Lower leg skin (tissue), 4 donors: ENCODE data around the gene S100A7A. TPM values are rescaled to one million over a fixed set of nuclear protein-coding genes. Genes with fewer than 3 reads are reported as not detected.
A peak's percentile ranks its signal among the peaks of the same experiment; 100 is the strongest.

Experiments
- DNase-seq, 2 donors: peaks; one replicate each; pipeline ENCODE4 v3.0.0-alpha.2; 2019; ENCODE audit warnings: low spot score in 2 of 2
- H3K4me3 ChIP-seq: fragments of 200-600 bp; sonication (generic); 2 replicates; pipeline ENCODE4 v1.5.1; 2017; ENCODE audit warnings: mild to moderate bottlenecking, low read depth; ENCODE audit not compliant: poor library complexity, severe bottlenecking
- POLR2A ChIP-seq, 2 donors: fragments of 450-650 bp; IDR thresholded peaks; one replicate each; pipeline ENCODE4 v1.6.1; 2016 to 2017; ENCODE audit warnings: antibody characterized with exemption in 2 of 2, mild to moderate bottlenecking in 1 of 2, moderate library complexity in 1 of 2
- WGBS, 2 donors: methylation state at CpG; one replicate each; pipeline ENCODE4 v1.1.5; 2018; 5-methylcytosine and 5-hydroxymethylcytosine counted together
- intact Hi-C: fragments of 100-400 bp; cut with DNase I; formaldehyde crosslinking; loops from one replicate; pipeline ENCODE4 v1.15.0; 2023; ENCODE audit warnings: low total_unique reads
- total RNA-seq, 4 donors: library from RNA; depleted of rRNA; stranded (reverse); fragments of >200 nt; gene quantifications; one replicate each; pipeline ENCODE4 v1.1.0, GENCODE V29; 2016
- TF ChIP-seq, protein P1 (sequence below), 3 donors: fragments of 450-650 bp; IDR thresholded peaks; one replicate each; pipeline ENCODE4 v1.5.1; 2016; ENCODE audit warnings: antibody characterized with exemption in 3 of 3, mild to moderate bottlenecking in 3 of 3, moderate library complexity in 2 of 3

The S100A7A gene
- total RNA-seq, 4 donors from 2014 or later, result not detected

DNA sequence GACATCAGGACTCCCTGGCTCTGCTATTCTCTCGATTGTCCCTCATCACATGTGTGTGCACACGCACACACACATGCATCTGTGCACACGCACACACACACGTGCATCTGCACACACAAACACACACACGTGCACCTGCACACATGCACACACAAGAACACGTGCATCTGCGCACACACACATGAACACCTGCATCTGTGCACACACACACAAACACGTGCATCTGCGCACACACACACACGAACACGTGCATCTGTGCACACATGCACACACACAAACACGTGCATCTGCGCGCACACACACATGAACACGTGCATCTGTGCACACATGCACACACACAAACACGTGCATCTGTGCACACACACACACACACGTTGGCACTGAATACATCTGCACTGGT is 14.7 kb downstream of the S100A7A start:
- intact Hi-C loops, result no loop called here
- DNase-seq, result peak in 1 of 2 donors; percentile 15
- no peak overlapping the region for H3K4me3 ChIP-seq
- 86% methylated on average over 17 of the region's 17 CpGs for WGBS, 2 donors
- TF ChIP-seq POLR2A (IDR thresholded peaks at IDR 0.05), result no peak
- TF ChIP-seq, protein P1, sequence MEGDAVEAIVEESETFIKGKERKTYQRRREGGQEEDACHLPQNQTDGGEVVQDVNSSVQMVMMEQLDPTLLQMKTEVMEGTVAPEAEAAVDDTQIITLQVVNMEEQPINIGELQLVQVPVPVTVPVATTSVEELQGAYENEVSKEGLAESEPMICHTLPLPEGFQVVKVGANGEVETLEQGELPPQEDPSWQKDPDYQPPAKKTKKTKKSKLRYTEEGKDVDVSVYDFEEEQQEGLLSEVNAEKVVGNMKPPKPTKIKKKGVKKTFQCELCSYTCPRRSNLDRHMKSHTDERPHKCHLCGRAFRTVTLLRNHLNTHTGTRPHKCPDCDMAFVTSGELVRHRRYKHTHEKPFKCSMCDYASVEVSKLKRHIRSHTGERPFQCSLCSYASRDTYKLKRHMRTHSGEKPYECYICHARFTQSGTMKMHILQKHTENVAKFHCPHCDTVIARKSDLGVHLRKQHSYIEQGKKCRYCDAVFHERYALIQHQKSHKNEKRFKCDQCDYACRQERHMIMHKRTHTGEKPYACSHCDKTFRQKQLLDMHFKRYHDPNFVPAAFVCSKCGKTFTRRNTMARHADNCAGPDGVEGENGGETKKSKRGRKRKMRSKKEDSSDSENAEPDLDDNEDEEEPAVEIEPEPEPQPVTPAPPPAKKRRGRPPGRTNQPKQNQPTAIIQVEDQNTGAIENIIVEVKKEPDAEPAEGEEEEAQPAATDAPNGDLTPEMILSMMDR (IDR thresholded peaks at IDR 0.05), result no peak

DNA sequence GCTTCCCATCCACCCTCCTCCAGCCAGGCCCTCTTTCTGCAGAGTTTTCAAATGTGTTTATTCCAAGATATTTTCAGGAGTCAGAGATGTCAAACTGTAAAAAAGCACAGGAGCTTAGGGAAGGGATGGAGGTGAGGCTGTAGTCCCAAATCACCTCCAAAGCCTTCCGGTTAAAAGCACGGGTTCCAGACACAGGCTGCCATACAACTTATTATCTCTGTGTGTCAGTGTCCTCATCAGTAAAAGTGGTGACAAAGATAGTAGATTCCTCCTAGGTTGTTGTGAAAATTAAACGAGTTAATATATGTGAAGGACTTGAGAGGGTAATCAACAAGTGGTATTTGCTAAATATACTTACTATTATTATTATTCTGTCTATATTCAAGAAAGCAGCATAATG is 15.1 kb downstream of the S100A7A start:
- TF ChIP-seq, protein P1 (IDR thresholded peaks at IDR 0.05), result no peak
- TF ChIP-seq POLR2A (IDR thresholded peaks at IDR 0.05), result no peak
- peak in 1 of 2 donors; percentile 25 for DNase-seq
- H3K4me3 ChIP-seq, result no peak overlapping the region
- 79 to 84% methylated on average over 3 of the region's 3 CpGs for WGBS, 2 donors
- intact Hi-C loops, result no loop called here

DNA sequence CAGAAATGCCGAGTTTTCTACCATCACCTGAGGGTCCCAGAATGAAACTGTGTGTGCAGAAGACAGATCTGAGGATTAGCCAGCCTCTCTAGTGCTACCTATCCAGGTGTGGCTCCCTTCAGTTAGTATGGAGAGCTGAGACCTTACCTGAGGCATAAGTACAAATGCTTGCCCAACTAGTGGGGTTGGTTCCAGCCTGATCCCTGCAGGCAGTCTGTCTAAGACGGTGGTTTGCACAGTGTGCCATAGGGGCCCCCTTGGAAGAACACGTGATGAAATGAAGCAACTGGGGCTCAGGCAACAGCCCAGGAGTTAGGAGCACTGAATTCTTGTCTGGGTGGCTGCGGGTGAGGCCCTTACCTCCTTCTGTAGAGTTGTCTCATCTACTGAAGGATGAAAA is 15.6 kb downstream of the S100A7A start:
- H3K4me3 ChIP-seq, result no peak overlapping the region
- peak in 1 of 2 donors; percentile 53 for DNase-seq
- intact Hi-C loops, result no loop called here
- TF ChIP-seq POLR2A (IDR thresholded peaks at IDR 0.05), result no peak
- TF ChIP-seq, protein P1 (IDR thresholded peaks at IDR 0.05), result no peak
- 47 to 50% methylated on average over 3 to 4 of the region's 4 CpGs for WGBS, 2 donors

DNA sequence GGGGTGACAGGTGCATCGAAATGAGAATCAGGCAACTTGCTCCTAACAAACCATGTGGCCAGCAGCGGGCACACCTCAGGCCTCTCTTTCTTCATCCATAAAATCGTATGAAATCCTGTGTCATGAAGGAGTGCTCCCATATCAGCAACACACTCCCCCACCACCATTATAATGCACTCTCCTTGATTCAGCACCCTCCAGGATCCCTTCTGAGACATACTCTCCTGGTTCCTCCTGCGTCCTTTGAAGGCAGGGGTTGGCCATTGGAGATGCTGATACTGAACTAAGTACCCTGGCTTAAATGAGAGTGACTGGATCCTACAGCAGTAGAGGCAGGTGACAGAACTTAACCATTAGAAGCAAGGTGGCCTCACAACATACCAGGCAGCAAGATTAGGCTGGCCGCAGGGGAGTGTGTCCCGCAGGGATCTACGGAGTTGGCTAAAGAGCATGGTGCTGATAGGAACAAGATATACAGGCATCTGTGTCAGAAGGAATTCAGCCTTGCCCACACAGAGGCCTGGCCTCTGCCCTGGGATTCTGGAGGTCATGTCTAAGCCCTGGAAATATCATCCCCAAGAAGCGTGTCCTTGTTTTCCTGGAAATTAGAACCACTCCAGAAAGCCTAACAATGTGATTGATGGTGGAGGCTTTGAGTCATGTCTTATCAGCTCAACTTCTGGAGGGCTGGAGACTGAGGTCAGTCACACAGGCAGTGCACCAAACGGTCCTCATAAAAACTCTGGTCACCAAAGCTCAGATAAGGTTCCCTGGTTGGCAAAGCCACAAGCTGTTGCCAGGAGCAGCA is 16.8 kb downstream of the S100A7A start:
- peak in 1 of 2 donors; percentile 59 for DNase-seq
- no peak for TF ChIP-seq POLR2A (IDR thresholded peaks at IDR 0.05)
- TF ChIP-seq, protein P1 (IDR thresholded peaks at IDR 0.05), result no peak
- intact Hi-C loops, result no loop called here
- no peak overlapping the region for H3K4me3 ChIP-seq
- WGBS, 2 donors, result 79 to 84% methylated on average over 9 of the region's 9 CpGs

DNA sequence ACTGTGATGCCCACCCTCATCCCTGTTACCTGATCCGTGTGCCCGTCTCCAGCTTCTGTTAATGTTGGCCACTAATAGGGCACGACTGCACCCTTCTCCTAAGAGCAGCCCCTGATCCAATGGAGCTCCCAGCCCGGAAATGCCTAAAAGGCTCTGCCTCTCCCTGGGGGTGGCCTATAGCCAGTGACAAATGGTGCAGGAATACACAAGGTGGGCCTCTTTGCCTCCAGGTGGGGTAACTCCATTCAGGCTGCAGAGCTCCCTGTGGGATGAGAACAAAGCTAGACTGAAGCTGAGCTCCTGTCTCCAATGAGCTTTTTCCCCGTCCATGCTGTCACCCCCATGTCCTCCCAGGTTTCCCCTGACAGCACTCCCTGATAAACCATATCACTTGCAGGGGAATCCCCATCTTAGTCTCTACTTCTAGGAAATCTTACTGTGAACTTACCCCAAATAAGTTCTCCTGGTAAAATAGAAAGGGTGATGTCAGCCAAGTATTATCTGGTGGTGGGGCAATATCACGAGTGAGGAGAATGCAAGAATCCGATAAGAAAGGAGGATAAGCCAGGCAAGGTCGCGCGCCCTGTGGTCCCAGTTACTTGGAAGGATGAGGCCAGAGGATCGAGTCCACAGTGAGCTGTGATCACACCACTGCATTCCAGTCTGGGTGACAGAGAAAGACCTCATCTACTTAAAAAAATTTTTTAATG is 18.6 kb downstream of the S100A7A start:
- intact Hi-C loops, result no loop called here
- DNase-seq, result peak in 1 of 2 donors; percentile 45
- H3K4me3 ChIP-seq, result no peak overlapping the region
- WGBS, 2 donors, result 82 to 83% methylated on average over 9 to 11 of the region's 11 CpGs
- TF ChIP-seq, protein P1 (IDR thresholded peaks at IDR 0.05), result no peak
- TF ChIP-seq POLR2A (IDR thresholded peaks at IDR 0.05), result no peak
